ENCODE data around the gene ARHGAP26. TPM values are rescaled to one million over a fixed set of nuclear protein-coding genes. Genes with fewer than 3 reads are reported as not detected.

Gene ARHGAP26
- total and polyA plus RNA-seq, 12 donors, result 7.5 to 45.8 (median 37.2) TPM

- TF ChIP-seq CTCF (IDR thresholded peaks at IDR 0.05), result no peak
- Histone ChIP-seq H3K4me1 (peaks cover 3 to 72% (median 53%) of the 10 kb centered on the region in 9 donors), H3K9me3 (no peaks in the 10 kb centered on the region), H3K36me3 (peaks cover 0 to 4% (median 0%) of the 10 kb centered on the region in 9 donors), H3K27me3 (no peaks in the 10 kb centered on the region), H3K4me3 (no peak overlapping the region), H3K27ac (peak overlapping the region in 5 of 10 donors; percentile 8 to 49 (median 25))
- WGBS, 2 donors, result 28 to 46% methylated on average over 3 of the region's 3 CpGs
- intact Hi-C loops (cut with DNase I), result loop anchor here in 6 of 10 donors (5.0 to 10.0 kb wide), 4 partner anchors 184 to 719 kb away; partner anchors contain the start of gene NR3C1 (in 4 of the 6)
- ATAC-seq (peak; percentile 34 to 72 (median 64)), DNase-seq (peak; percentile 29 to 67)
These were observed 338.4 kb downstream of the ARHGAP26 start for GRCh38 chr5:143108498-143109128.

GRCh38 chr5:143110591-143110990 is 340.4 kb downstream of the ARHGAP26 start:
- Histone ChIP-seq H3K9me3 (no peaks in the 10 kb centered on the region), H3K4me1 (peaks cover 3 to 69% (median 53%) of the 10 kb centered on the region in 9 donors), H3K36me3 (no peaks in the 10 kb centered on the region), H3K4me3 (no peak overlapping the region), H3K27me3 (no peaks in the 10 kb centered on the region), H3K27ac (peak overlapping the region in 4 of 10 donors; percentile 5 to 42 (median 30))
- peak in 1 of 8 donors; percentile 26 for ATAC-seq
- DNase-seq, result no peak
- WGBS, 2 donors, result 32 to 59% methylated on average over 1 of the region's 1 CpG
- no peak for TF ChIP-seq CTCF (IDR thresholded peaks at IDR 0.05)
- intact Hi-C loops (cut with DNase I), result loop anchor here in 2 of 10 donors (5.0 to 10.0 kb wide), 2 partner anchors 174 to 292 kb away; partner anchors contain the start of gene NR3C1 (in 1 of the 2)

- H3K27me3 ChIP-seq, result no peaks in the 10 kb centered on the region
- intact Hi-C loops (cut with DNase I), result loop anchor here in 2 of 10 donors (5.0 to 10.0 kb wide), 2 partner anchors 173 to 291 kb away; partner anchors contain the start of gene NR3C1 (in 1 of the 2)
- H3K4me1 ChIP-seq, result peaks cover 7 to 69% (median 57%) of the 10 kb centered on the region in 9 donors
- TF ChIP-seq CTCF (IDR thresholded peaks at IDR 0.05), result no peak
- WGBS, 2 donors, result 96 to 97% methylated on average over 5 of the region's 5 CpGs
- DNase-seq, result no peak
- no peak for ATAC-seq
- H3K36me3 ChIP-seq, result no peaks in the 10 kb centered on the region
- H3K9me3 ChIP-seq, result no peaks in the 10 kb centered on the region
- H3K27ac ChIP-seq, result peak overlapping the region in 3 of 10 donors; percentile 17 to 42 (median 30)
- H3K4me3 ChIP-seq, result no peak overlapping the region
These were observed 341.6 kb downstream of the ARHGAP26 start for GRCh38 chr5:143111799-143112198.

- intact Hi-C loops (cut with DNase I), result loop anchor here in 2 of 10 donors (5.0 to 10.0 kb wide), 2 partner anchors 171 to 289 kb away; partner anchors contain the start of gene NR3C1 (in 1 of the 2)
- ATAC-seq, result no peak
- TF ChIP-seq CTCF (IDR thresholded peaks at IDR 0.05), result no peak
These were observed 343.3 kb downstream of the ARHGAP26 start for GRCh38 chr5:143113461-143113860.

More at GRCh38 chr5:143113461-143113860, 343.3 kb downstream of the ARHGAP26 start:
- peak overlapping the region in 1 of 10 donors; percentile 6 for H3K27ac ChIP-seq
- 93 to 96% methylated on average over 3 of the region's 3 CpGs for WGBS, 2 donors
- H3K36me3 ChIP-seq, result no peaks in the 10 kb centered on the region
- H3K27me3 ChIP-seq, result no peaks in the 10 kb centered on the region
- H3K9me3 ChIP-seq, result no peaks in the 10 kb centered on the region
- no peak for DNase-seq
- H3K4me3 ChIP-seq, result no peak overlapping the region
- peaks cover 9 to 69% (median 50%) of the 10 kb centered on the region in 9 donors for H3K4me1 ChIP-seq

Measured in heart right ventricle (tissue), 16 donors.